Stimulated activated memory B cell treated with anti-CD40 and anti-IgM and Interleukin-4, amounts not matched to agents 10 μg/mL and 1 μg/mL and 100 μg/mL, for 72 hours (primary cell): ENCODE data around the gene INSYN2B.

ENCODE experiments used
- ATAC-seq: fragments of 150-1000 bp; cut with Tn5 transposase; 2 replicates; pipeline ENCODE4 v1.10.0; 2021
- H3K27ac Mint-ChIP-seq: one replicate; pipeline ENCODE4 v1.8.0; 2022; ENCODE audit warnings: mild to moderate bottlenecking, mixed read lengths
- H3K27me3 Mint-ChIP-seq: one replicate; pipeline ENCODE4 v1.8.0; 2022; ENCODE audit warnings: mixed read lengths
- H3K36me3 Mint-ChIP-seq: one replicate; pipeline ENCODE4 v1.8.0; 2022; ENCODE audit warnings: mixed read lengths
- H3K4me1 Mint-ChIP-seq: one replicate; pipeline ENCODE4 v1.8.0; 2022; ENCODE audit warnings: mixed read lengths
- H3K4me3 Mint-ChIP-seq: one replicate; pipeline ENCODE4 v1.8.0; 2022; ENCODE audit warnings: mild to moderate bottlenecking, moderate library complexity, mixed read lengths
- H3K9me3 Mint-ChIP-seq: one replicate; pipeline ENCODE4 v1.8.0; 2022; ENCODE audit warnings: mixed read lengths

INSYN2B gene

DNA sequence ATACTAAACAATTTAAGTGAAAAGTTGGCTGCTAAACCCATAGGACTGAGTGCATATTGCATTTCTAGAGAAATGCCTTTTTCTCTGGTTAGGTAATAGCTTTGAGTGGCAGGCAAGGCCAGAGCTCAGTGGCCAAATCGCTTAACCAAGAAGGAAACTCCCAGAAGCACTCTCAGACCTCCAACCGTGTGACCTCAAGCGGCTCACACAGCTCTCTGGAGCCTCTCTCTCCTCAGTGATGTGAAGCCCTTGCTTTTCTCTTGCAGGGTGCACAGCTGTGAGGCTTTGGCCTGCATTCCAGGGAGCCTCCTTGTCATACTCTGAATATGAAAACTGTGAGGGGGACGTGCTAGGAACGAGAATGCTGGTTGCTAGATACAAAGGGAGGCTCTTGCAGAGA lies 106.7 kb downstream of the INSYN2B start:
- H3K27ac Mint-ChIP-seq: no peak overlapping the region
- H3K4me1 Mint-ChIP-seq: peaks cover 36% of the 10 kb centered on the region
- peaks cover 61% of the 10 kb centered on the region for H3K36me3 Mint-ChIP-seq
- no peak for ATAC-seq
- no peaks in the 10 kb centered on the region for H3K27me3 Mint-ChIP-seq
- H3K4me3 Mint-ChIP-seq: no peak overlapping the region
- no peaks in the 10 kb centered on the region for H3K9me3 Mint-ChIP-seq

- no peaks in the 10 kb centered on the region for H3K27me3 Mint-ChIP-seq
- no peak for ATAC-seq
- peaks cover 23% of the 10 kb centered on the region for H3K4me1 Mint-ChIP-seq
- no peak overlapping the region for H3K27ac Mint-ChIP-seq
- H3K9me3 Mint-ChIP-seq: no peaks in the 10 kb centered on the region
- H3K36me3 Mint-ChIP-seq: peaks cover 62% of the 10 kb centered on the region
- H3K4me3 Mint-ChIP-seq: no peak overlapping the region
Measured at GRCh38 chr5:169871826-169872490, 108.3 kb downstream of the INSYN2B start.

- Mint-ChIP-seq H3K27ac (no peak overlapping the region), H3K4me3 (no peak overlapping the region), H3K27me3 (no peaks in the 10 kb centered on the region), H3K36me3 (peaks cover 53% of the 10 kb centered on the region), H3K4me1 (peaks cover 12% of the 10 kb centered on the region), H3K9me3 (no peaks in the 10 kb centered on the region)
- ATAC-seq: no peak
Measured at GRCh38 chr5:169870211-169870610, 110.1 kb downstream of the INSYN2B start.

DNA sequence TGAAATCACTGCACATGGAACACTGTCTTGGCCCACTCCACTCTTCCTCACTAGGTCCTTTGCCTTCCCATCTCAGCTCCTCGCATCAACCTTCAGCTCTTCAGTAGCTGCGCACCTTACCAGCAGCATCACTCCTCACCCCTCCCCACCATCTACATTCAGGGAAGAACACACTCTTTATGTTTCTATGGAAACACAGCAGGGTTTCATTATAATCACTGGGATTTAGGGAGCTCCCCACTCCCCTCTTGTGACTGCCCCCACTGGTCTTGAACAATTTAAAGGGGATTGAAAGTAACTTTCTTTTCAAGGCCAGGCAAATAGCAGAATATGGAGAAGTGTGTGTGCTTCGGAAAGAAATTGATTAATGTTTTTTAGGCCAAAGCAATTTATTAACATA lies 111.2 kb downstream of the INSYN2B start:
- H3K36me3 Mint-ChIP-seq: peaks cover 46% of the 10 kb centered on the region
- no peaks in the 10 kb centered on the region for H3K9me3 Mint-ChIP-seq
- peaks cover 6% of the 10 kb centered on the region for H3K4me1 Mint-ChIP-seq
- H3K4me3 Mint-ChIP-seq: no peak overlapping the region
- no peaks in the 10 kb centered on the region for H3K27me3 Mint-ChIP-seq
- ATAC-seq: no peak
- no peak overlapping the region for H3K27ac Mint-ChIP-seq

DNA sequence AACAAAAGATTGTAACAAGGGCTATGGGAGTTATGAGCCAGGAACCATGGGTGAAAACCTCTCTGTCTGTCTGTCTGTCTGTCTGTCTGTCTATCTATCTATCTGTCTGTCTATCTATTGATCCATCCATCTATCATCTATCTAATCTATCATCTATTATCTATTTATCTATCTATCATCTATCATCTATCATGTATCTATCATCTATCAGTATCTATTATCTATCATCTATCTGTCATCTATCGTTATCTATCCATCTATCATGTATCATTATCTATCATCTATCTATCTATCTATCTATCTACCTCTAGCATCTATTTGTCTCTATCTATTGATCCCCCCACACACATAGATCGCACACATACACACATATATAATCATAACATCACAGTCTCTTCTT lies 112.9 kb downstream of the INSYN2B start:
- Mint-ChIP-seq H3K4me1 (peaks cover 6% of the 10 kb centered on the region), H3K4me3 (no peak overlapping the region), H3K27ac (no peak overlapping the region), H3K9me3 (no peaks in the 10 kb centered on the region), H3K27me3 (no peaks in the 10 kb centered on the region), H3K36me3 (peaks cover 42% of the 10 kb centered on the region)
- no peak for ATAC-seq

- Mint-ChIP-seq H3K4me1 (peaks cover 11% of the 10 kb centered on the region), H3K27me3 (no peaks in the 10 kb centered on the region), H3K27ac (no peak overlapping the region), H3K9me3 (no peaks in the 10 kb centered on the region), H3K4me3 (no peak overlapping the region), H3K36me3 (peaks cover 43% of the 10 kb centered on the region)
- ATAC-seq: no peak
Measured at GRCh38 chr5:169864483-169864882, 115.8 kb downstream of the INSYN2B start.

DNA sequence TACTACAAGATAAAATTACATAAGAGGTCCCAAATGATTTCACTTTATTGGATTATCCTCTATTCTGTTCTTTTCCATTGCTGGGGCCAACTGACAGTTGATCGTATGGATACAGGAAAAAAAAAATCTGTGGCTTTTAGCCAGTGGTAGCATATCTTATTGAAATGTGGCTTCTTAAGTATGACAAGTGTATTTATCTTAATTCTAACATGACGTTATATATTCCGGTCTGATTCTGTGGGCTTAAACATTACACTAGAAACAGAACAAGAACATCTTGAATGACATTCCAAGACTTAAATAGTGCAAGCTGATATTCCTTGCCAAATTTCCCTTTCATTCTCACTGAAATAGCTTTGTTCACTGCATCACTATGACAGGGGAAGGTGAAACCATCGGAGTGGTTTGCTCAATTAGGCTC lies 117.9 kb downstream of the INSYN2B start:
- Mint-ChIP-seq H3K36me3 (peaks cover 34% of the 10 kb centered on the region), H3K4me1 (peaks cover 18% of the 10 kb centered on the region), H3K4me3 (no peak overlapping the region), H3K27me3 (no peaks in the 10 kb centered on the region), H3K9me3 (no peaks in the 10 kb centered on the region), H3K27ac (no peak overlapping the region)
- no peak for ATAC-seq

DNA sequence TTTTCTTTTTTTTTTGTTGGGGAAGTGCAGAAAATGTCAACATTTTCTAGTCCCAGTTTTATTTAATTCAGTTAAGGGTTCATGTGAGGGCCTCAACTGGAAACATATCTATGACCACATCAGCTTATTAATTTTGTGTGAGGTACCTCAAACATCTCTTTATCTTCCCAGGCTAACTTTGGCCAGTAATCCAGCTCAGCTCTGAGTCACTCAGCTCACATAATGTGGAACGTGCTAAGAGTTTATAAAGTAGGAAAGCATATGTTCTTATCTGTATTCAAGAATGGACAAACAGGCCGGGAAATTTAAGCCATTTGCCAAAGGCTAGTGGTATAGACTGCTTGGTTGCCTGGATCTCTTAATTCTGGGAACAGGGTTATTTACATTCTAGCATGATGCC lies 118.4 kb downstream of the INSYN2B start:
- Mint-ChIP-seq H3K27me3 (no peaks in the 10 kb centered on the region), H3K4me1 (peaks cover 18% of the 10 kb centered on the region), H3K36me3 (peaks cover 31% of the 10 kb centered on the region), H3K9me3 (no peaks in the 10 kb centered on the region), H3K4me3 (no peak overlapping the region), H3K27ac (no peak overlapping the region)
- ATAC-seq: no peak

- Mint-ChIP-seq H3K9me3 (no peaks in the 10 kb centered on the region), H3K4me3 (no peak overlapping the region), H3K27me3 (no peaks in the 10 kb centered on the region), H3K36me3 (peaks cover 31% of the 10 kb centered on the region), H3K4me1 (peaks cover 18% of the 10 kb centered on the region), H3K27ac (no peak overlapping the region)
- no peak for ATAC-seq
Measured at GRCh38 chr5:169861433-169861832, 118.9 kb downstream of the INSYN2B start.

DNA sequence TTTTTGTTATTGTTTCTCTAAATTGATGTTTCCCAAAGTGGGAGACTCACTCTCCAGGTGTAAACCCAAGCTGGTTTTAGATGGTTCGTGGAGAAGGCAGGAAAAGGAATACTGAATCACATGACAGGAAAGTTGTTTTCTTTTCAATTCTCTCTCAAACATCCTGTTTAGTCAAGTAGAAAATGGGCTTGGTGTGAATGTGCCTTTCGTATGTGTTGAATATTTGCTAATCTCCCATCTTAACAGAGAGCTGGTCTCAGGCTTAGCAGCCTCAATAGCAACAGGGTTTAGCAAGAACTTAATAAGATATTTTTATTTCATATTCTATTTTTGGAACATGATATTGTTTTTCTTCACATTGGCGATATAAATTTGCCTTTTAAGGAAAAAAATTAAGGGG lies 119.7 kb downstream of the INSYN2B start:
- peaks cover 21% of the 10 kb centered on the region for H3K4me1 Mint-ChIP-seq
- H3K36me3 Mint-ChIP-seq: peaks cover 34% of the 10 kb centered on the region
- H3K4me3 Mint-ChIP-seq: no peak overlapping the region
- no peak for ATAC-seq
- H3K27me3 Mint-ChIP-seq: no peaks in the 10 kb centered on the region
- H3K9me3 Mint-ChIP-seq: no peaks in the 10 kb centered on the region
- no peak overlapping the region for H3K27ac Mint-ChIP-seq

DNA sequence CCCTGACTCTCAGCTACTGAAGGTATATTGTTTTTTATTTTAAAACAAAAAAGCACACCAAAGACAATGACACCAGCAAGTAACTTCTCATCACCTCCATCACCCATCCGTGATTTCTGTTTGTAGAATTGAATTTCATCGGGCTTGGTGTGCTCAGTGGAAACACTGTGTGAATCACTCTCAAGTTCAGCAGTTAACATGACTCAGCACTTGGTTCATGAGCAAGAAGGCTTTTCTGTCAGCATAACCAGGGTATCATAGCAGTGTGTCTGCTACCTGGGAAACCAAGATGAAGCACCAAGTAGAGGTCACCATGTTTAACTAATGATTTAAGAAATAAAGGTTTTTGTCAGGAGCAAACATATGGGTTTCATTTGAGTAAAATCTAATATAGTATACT lies 123.7 kb downstream of the INSYN2B start:
- Mint-ChIP-seq H3K27me3 (no peaks in the 10 kb centered on the region), H3K9me3 (peaks cover 3% of the 10 kb centered on the region), H3K4me3 (no peak overlapping the region), H3K4me1 (peaks cover 30% of the 10 kb centered on the region), H3K36me3 (peaks cover 64% of the 10 kb centered on the region), H3K27ac (no peak overlapping the region)
- no peak for ATAC-seq

DNA sequence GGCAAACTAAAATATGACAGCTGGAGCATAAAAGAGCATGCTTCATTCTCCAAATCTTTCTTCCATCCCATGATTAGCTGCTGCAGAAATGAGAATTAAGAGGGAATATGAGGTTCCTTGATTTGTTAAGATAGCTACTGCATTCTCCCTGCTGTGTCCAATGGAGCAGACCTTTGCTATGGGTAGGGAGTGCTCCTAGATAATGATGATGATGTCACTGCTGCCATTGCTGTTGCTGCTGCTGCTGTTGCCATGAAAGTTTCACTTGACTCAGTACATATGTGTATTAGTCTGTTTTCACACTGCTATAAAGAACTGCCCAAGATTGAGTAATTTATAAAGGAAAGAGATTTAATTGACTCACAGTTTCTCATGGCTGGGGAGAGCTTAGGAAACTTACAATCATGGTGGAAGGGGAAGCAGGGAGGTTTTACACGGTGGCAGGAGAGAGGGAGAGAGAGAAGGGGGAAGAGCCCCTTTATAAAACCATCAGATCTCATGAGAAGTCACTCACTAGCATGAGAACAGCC lies 128.9 kb downstream of the INSYN2B start:
- H3K27ac Mint-ChIP-seq: no peak overlapping the region
- peaks cover 94% of the 10 kb centered on the region for H3K36me3 Mint-ChIP-seq
- H3K9me3 Mint-ChIP-seq: peaks cover 15% of the 10 kb centered on the region
- H3K4me3 Mint-ChIP-seq: no peak overlapping the region
- H3K27me3 Mint-ChIP-seq: no peaks in the 10 kb centered on the region
- H3K4me1 Mint-ChIP-seq: peaks cover 15% of the 10 kb centered on the region
- ATAC-seq: no peak

DNA sequence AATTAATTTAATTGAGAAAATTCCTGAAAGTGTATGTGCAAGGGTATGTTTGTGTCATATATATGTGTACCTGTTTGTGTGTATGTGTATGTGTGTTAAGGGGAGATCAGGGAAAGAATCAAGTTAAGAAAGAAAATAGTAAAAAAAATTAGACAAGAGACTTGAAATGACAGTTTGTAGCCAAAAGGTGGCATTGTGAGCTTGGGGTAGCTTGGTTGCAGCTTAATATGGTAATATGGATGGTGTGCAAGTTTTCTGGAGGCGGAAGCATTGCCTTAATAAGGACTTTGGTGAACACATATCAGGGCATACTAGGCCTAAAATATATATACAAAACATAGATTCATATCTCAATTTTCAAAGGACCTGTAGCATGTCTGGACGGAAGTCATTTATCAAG lies 129.9 kb downstream of the INSYN2B start:
- H3K4me1 Mint-ChIP-seq: peaks cover 12% of the 10 kb centered on the region
- peaks cover 15% of the 10 kb centered on the region for H3K9me3 Mint-ChIP-seq
- no peak overlapping the region for H3K27ac Mint-ChIP-seq
- H3K36me3 Mint-ChIP-seq: peaks cover 90% of the 10 kb centered on the region
- H3K4me3 Mint-ChIP-seq: no peak overlapping the region
- ATAC-seq: no peak
- no peaks in the 10 kb centered on the region for H3K27me3 Mint-ChIP-seq

DNA sequence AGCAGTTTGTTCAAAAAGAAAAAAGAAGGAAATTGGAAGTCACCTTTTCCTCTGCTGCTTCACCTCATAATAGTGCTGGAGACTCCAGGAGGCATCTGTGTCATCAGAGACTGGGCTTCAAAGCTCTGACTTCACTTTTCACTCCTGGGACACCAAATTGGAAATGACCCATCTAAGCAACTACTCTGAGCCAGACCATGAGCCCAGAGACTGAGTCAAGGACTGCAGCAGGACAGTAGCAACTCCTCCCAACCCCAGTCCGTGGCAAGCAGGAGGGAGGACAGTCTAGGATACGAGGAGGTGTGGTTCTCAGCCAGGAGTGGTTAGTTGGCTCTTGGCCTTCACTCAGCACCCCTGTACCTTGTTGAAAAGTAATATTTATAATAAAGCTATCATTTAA lies 131.5 kb downstream of the INSYN2B start:
- H3K36me3 Mint-ChIP-seq: peaks cover 90% of the 10 kb centered on the region
- H3K4me3 Mint-ChIP-seq: no peak overlapping the region
- no peak overlapping the region for H3K27ac Mint-ChIP-seq
- ATAC-seq: no peak
- H3K27me3 Mint-ChIP-seq: no peaks in the 10 kb centered on the region
- H3K4me1 Mint-ChIP-seq: peaks cover 16% of the 10 kb centered on the region
- peaks cover 15% of the 10 kb centered on the region for H3K9me3 Mint-ChIP-seq

DNA sequence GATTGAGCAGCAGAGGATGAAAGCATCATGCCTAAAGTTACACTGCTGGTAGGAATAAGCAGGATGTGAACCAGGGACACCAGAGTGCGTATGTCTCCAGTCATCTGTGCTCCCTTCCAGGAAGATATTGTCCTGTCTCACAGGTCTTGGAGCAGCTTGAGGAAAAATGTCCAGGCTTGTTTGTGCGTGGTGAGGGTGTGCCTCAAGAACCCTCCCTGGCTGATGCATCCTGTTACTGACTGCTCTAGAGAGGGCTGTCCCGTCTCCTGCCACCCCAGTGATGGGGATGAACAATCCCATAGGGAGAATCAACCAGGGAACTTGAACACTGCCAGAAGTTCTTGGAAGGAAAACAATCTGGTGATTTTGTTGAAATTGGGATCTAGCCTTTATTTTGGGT lies 132.0 kb downstream of the INSYN2B start:
- H3K9me3 Mint-ChIP-seq: peaks cover 15% of the 10 kb centered on the region
- peaks cover 16% of the 10 kb centered on the region for H3K4me1 Mint-ChIP-seq
- H3K36me3 Mint-ChIP-seq: peaks cover 92% of the 10 kb centered on the region
- no peak for ATAC-seq
- no peak overlapping the region for H3K4me3 Mint-ChIP-seq
- H3K27ac Mint-ChIP-seq: no peak overlapping the region
- no peaks in the 10 kb centered on the region for H3K27me3 Mint-ChIP-seq

DNA sequence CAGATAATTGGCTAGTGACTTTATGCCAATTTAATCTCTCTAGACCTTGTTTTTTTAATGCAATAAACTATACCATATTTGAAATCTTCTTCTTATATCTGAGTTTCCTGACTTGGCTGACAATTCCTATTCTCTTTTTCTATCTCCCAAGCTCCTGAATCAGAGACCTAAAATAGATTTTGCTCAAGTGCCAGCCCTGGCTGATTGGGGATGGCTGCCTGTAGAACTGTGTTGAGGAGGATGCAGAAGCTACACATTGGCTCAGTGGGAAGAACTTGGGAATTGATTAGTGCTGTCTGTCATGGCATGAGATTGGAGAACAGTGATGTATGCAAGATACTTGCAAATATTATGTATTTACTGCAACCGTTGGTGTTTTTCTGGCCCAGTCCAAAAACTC lies 132.8 kb downstream of the INSYN2B start:
- H3K9me3 Mint-ChIP-seq: peaks cover 15% of the 10 kb centered on the region
- no peak overlapping the region for H3K4me3 Mint-ChIP-seq
- peaks cover 92% of the 10 kb centered on the region for H3K36me3 Mint-ChIP-seq
- no peak overlapping the region for H3K27ac Mint-ChIP-seq
- peaks cover 16% of the 10 kb centered on the region for H3K4me1 Mint-ChIP-seq
- H3K27me3 Mint-ChIP-seq: no peaks in the 10 kb centered on the region
- no peak for ATAC-seq
